Loucy (cell line): ENCODE data around the gene GOLGA6L22.
"Not testable (repeated sequence)": the region's sequence is repeated elsewhere in the genome, so short reads cannot be mapped to it uniquely, and the experiment has no call there.

Source experiments
- H2AFZ ChIP-seq: fragments of 200-600 bp; sonication (generic); 2 replicates; pipeline ENCODE4 v1.6.0; 2016; ENCODE audit warnings: antibody characterized with exemption, mild to moderate bottlenecking, low read length, moderate library complexity
- H3F3A ChIP-seq: fragments of 200-600 bp; 2 replicates; pipeline ENCODE4 v1.6.0; 2016; ENCODE audit warnings: antibody characterized with exemption, low read depth, mild to moderate bottlenecking
- H3K27me3 ChIP-seq: fragments of 200-600 bp; sonication (generic); 2 replicates; pipeline ENCODE4 v1.6.1; 2014; ENCODE audit warnings: low read length, mild to moderate bottlenecking; ENCODE audit not compliant: insufficient read depth, poor library complexity, severe bottlenecking
- H3K36me3 ChIP-seq: fragments of 200-600 bp; sonication (generic); 2 replicates; pipeline ENCODE4 v1.6.1; 2016; ENCODE audit warnings: low read length; ENCODE audit not compliant: insufficient read depth
- H3K4me1 ChIP-seq: fragments of 200-600 bp; sonication (generic); 2 replicates; pipeline ENCODE4 v1.5.1; 2014; ENCODE audit warnings: low read length, mild to moderate bottlenecking; ENCODE audit not compliant: insufficient read depth, poor library complexity, severe bottlenecking
- H3K4me2 ChIP-seq: fragments of 200-600 bp; sonication (generic); 2 replicates; pipeline ENCODE4 v1.6.0; 2014; ENCODE audit warnings: antibody characterized with exemption, low read length, low read depth, mild to moderate bottlenecking; ENCODE audit not compliant: poor library complexity, severe bottlenecking
- H3K4me3 ChIP-seq: fragments of 200-600 bp; sonication (generic); 2 replicates; pipeline ENCODE4 v1.5.1; 2014; ENCODE audit warnings: low read length, mild to moderate bottlenecking, mixed read lengths; ENCODE audit not compliant: poor library complexity, severe bottlenecking
- H3K79me2 ChIP-seq: fragments of 200-600 bp; sonication (generic); 2 replicates; pipeline ENCODE4 v1.6.1; 2014; ENCODE audit warnings: low read length; ENCODE audit not compliant: insufficient read depth
- H3K9ac ChIP-seq: fragments of 200-600 bp; sonication (generic); 2 replicates; pipeline ENCODE4 v1.6.0; 2014; ENCODE audit warnings: mild to moderate bottlenecking, low read depth, low read length, moderate library complexity; ENCODE audit not compliant: poor library complexity, severe bottlenecking
- H3K9me2 ChIP-seq: fragments of 200-600 bp; sonication (generic); replicated peaks from 2 replicates; pipeline ENCODE4 v1.6.1; 2016; ENCODE audit warnings: low read depth, low read length, mixed read lengths
- H3K9me3 ChIP-seq: fragments of 200-600 bp; sonication (generic); 2 replicates; pipeline ENCODE4 v1.6.1; 2014; ENCODE audit warnings: mild to moderate bottlenecking, antibody characterized with exemption, low read length, low read depth; ENCODE audit not compliant: insufficient read depth
- H4K20me1 ChIP-seq: fragments of 200-600 bp; sonication (generic); 2 replicates; pipeline ENCODE4 v1.6.0; 2014; ENCODE audit warnings: antibody characterized with exemption, low read length, mild to moderate bottlenecking; ENCODE audit not compliant: insufficient read depth, poor library complexity, severe bottlenecking

The GOLGA6L22 gene

DNA sequence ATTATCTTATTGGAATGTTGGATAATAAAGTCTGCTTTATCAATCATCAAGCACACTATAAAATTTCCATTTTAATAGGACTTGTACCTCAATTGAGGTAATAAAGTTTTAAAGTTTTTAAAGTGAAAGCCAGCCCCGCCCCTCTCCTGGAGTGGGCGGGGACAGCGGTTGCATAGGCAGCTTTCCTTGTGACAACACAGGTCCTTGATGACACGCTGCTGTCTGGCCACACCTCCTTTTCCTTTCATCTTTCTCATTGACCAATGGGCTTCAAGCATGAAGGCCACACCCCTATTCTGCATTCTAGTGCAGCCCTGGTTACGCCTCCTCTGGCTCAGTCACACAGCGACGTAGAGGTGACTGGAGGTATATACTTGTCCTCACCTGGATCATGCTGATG lies at the start of gene GOLGA6L22:
GOLGA6L22 (plus strand) TSS at position 301 of the 400 bp plus-strand sequence; CDS start at position 392, 91 bp downstream.
- not testable (repeated sequence) for H4K20me1 ChIP-seq, H3K27me3 ChIP-seq, H3K9me2 ChIP-seq, H3K36me3 ChIP-seq, H3K4me1 ChIP-seq, H3K9ac ChIP-seq, H3K4me3 ChIP-seq, H2AFZ ChIP-seq, H3K4me2 ChIP-seq, H3K9me3 ChIP-seq, H3K79me2 ChIP-seq, H3F3A ChIP-seq

- not testable (repeated sequence) for H3K4me2 ChIP-seq, H3K9me2 ChIP-seq, H2AFZ ChIP-seq, H3K79me2 ChIP-seq, H3K9ac ChIP-seq, H3F3A ChIP-seq, H3K4me3 ChIP-seq, H3K27me3 ChIP-seq, H4K20me1 ChIP-seq, H3K36me3 ChIP-seq, H3K4me1 ChIP-seq, H3K9me3 ChIP-seq
Measured at GRCh38 chr15:22417288-22417687, 41.4 kb upstream of the GOLGA6L22 start.

GRCh38 chr15:22417795-22418194 lies 40.9 kb upstream of the GOLGA6L22 start:
- not testable (repeated sequence) for H3K36me3 ChIP-seq, H3K9me3 ChIP-seq, H3K4me2 ChIP-seq, H3K4me1 ChIP-seq, H3F3A ChIP-seq, H3K9me2 ChIP-seq, H3K4me3 ChIP-seq, H3K79me2 ChIP-seq, H4K20me1 ChIP-seq, H3K27me3 ChIP-seq, H3K9ac ChIP-seq, H2AFZ ChIP-seq

GRCh38 chr15:22418212-22418611 lies 40.5 kb upstream of the GOLGA6L22 start:
- H3K4me1 ChIP-seq, H3K9me2 ChIP-seq, H3K9ac ChIP-seq, H3K9me3 ChIP-seq, H2AFZ ChIP-seq, H3K4me3 ChIP-seq, H3K36me3 ChIP-seq, H3K4me2 ChIP-seq, H3F3A ChIP-seq, H3K79me2 ChIP-seq, H4K20me1 ChIP-seq, H3K27me3 ChIP-seq: not testable (repeated sequence)

DNA sequence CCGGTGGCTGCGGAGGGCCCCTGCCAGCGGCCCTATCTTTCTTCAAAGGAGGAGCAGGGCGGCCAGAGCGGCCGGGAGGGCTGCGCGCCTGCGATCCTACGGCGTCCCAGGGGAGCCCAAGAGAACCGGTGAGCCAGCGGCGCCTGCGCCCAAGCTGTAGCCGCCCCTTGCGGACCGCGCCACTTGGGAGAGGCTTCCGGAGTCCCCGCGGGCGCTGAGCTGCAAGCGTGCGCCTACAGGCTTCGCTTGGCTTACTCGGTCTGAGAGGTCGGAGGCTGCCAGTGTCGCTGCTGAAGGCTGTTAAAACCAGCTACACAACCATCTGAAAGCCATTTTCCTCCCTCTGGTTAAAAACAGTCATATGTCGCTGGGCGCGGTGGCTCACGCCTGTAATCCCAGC lies 40.0 kb upstream of the GOLGA6L22 start:
- not testable (repeated sequence) for H3K36me3 ChIP-seq, H3K9ac ChIP-seq, H4K20me1 ChIP-seq, H3K9me2 ChIP-seq, H3K27me3 ChIP-seq, H3K4me3 ChIP-seq, H3K4me2 ChIP-seq, H3K4me1 ChIP-seq, H3F3A ChIP-seq, H3K79me2 ChIP-seq, H2AFZ ChIP-seq, H3K9me3 ChIP-seq

DNA sequence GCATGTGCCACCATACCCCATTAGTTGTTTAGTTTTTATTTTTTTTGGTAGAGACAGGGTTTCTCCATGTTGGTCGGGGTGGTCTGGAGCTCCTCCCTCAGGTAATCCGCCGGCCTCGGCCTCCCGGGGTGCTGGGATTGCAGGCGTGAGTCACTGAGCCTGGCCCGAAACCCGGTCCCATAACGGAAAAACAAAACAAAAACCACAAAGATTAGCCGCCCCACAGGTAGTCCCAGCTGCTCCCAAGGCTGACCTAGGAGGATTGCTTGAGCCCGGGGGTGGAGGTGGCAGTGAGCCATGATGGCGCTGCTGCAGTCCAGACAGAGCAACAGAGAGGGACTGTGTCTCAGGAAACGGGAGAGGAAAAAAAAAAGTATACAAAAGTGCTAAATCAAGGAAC lies 38.4 kb upstream of the GOLGA6L22 start:
- not testable (repeated sequence) for H4K20me1 ChIP-seq, H3K9me2 ChIP-seq, H3K27me3 ChIP-seq, H3K9ac ChIP-seq, H3K4me1 ChIP-seq, H2AFZ ChIP-seq, H3K4me2 ChIP-seq, H3K36me3 ChIP-seq, H3K79me2 ChIP-seq, H3K9me3 ChIP-seq, H3F3A ChIP-seq, H3K4me3 ChIP-seq

DNA sequence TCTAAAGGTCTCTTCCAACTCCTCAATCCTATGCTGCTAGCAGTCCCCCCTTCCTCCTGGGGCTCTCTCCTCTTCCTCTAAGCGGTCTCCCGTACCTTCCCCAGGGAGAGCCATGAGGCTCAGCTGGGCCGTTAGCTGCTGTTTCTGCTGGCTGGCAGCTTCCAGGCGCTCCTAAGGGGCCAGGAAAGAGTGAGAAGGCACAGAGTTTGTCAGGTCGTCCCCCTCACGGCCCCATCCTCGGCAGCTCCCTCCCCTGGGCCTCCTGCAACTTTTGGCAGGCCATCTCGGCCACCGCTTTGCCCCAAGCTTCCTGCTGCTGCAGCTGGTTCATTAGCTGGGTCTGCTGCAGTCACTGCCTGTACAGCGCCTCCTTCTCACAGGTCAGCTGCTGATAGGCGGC lies 29.3 kb upstream of the GOLGA6L22 start:
- H3K9me3 ChIP-seq, H3K4me2 ChIP-seq, H4K20me1 ChIP-seq, H3K9ac ChIP-seq, H3K4me1 ChIP-seq, H3F3A ChIP-seq, H3K27me3 ChIP-seq, H3K9me2 ChIP-seq, H3K36me3 ChIP-seq, H2AFZ ChIP-seq, H3K4me3 ChIP-seq, H3K79me2 ChIP-seq: not testable (repeated sequence)

DNA sequence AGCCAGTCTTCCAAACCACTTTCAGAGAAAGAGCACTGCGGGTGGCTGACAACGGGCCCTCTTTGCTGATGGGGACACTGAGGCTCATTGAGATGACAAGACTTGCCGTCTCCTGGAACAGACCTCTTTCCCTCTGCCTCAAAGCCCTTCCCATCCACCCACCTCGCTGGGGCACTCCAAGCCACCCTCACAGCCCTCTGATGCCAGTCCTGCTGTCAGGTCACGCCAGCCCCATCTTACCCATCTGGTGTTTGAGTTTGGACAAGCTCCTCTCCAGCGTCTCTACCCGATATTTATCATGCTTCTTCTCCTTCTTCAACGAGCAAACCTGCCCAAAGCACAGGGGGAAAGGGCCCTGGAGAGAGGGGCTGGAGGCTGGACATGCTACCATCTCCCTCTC lies 27.0 kb upstream of the GOLGA6L22 start:
- H2AFZ ChIP-seq, H3K4me1 ChIP-seq: not testable (repeated sequence)

More for the DNA sequence above, 27.0 kb upstream of the GOLGA6L22 start:
- not testable (repeated sequence) for H3K9ac ChIP-seq, H3K27me3 ChIP-seq, H3F3A ChIP-seq, H4K20me1 ChIP-seq, H3K9me3 ChIP-seq, H3K36me3 ChIP-seq, H3K79me2 ChIP-seq, H3K4me3 ChIP-seq, H3K4me2 ChIP-seq, H3K9me2 ChIP-seq
